ENCODE results near the gene CYP2J2. TPM values are rescaled to one million over a fixed set of nuclear protein-coding genes. Genes with fewer than 3 reads are reported as not detected.
"Not testable (repeated sequence)": the region's sequence is repeated elsewhere in the genome, so short reads cannot be mapped to it uniquely, and the experiment has no call there.

The CYP2J2 gene
- total and polyA plus RNA-seq, 2 donors (not counting 1 experiment from before 2014, with no cell fraction given), result 0.34 to 0.91 TPM

GRCh38 chr1:59924653-59925052 lies 1.9 kb downstream of the CYP2J2 start:
- no peak overlapping the region for H3K27ac Mint-ChIP-seq
- Histone ChIP-seq H3K4me2 (replicated peaks; ENCODE audit: low read depth, low read length, poor library complexity, severe bottlenecking) (no peak overlapping the region), H3K9me3 (ENCODE audit: control extremely low read depth in 1 of 3, control insufficient read depth in 2 of 3, insufficient read depth in 1 of 3, low read length in 2 of 3) (peaks cover 0 to 4% (median 1%) of the 10 kb centered on the region in 3 donors), H3K4me1 (ENCODE audit: control insufficient read depth in 2 of 2, insufficient read depth in 2 of 2, low read length in 2 of 2) (peaks cover 10% of the 10 kb centered on the region in 2 donors), H3K27me3 (replicated peaks in 1 of 4; ENCODE audit: control extremely low read depth in 1 of 4, control insufficient read depth in 3 of 4, insufficient read depth in 4 of 4, low read length in 3 of 4) (peaks cover 0 to 15% (median 3%) of the 10 kb centered on the region in 4 experiments), H3K9ac (ENCODE audit: low read length) (no peak overlapping the region), H3K79me2 (ENCODE audit: control insufficient read depth, insufficient read depth, low read length) (no peaks in the 10 kb centered on the region), H4K20me1 (ENCODE audit: control insufficient read depth, insufficient read depth, low read length, poor library complexity, severe bottlenecking) (no peaks in the 10 kb centered on the region), H2AFZ (ENCODE audit: insufficient read depth, low read depth, low read length, poor library complexity, severe bottlenecking) (no peak overlapping the region), H3K27ac (ENCODE audit: low read length in 2 of 2) (no peak overlapping the region), H3K36me3 (replicated peaks in 1 of 2; ENCODE audit: control extremely low read depth in 1 of 2, control insufficient read depth in 1 of 2, extremely low read depth in 1 of 2, insufficient read depth in 2 of 2, low read length in 1 of 2) (no peaks in the 10 kb centered on the region), H3K4me3 (ENCODE audit: control extremely low read depth in 1 of 5, extremely low read depth in 1 of 5, insufficient read depth in 1 of 5, low read depth in 2 of 5, low read length in 4 of 5) (no peak overlapping the region)
- POLR2A ChIA-PET, result no interaction called here
- no peaks in the 10 kb centered on the region for H3K9me3 Mint-ChIP-seq (ENCODE audit: insufficient read depth)
- no peak for TF ChIP-seq EZH2 (IDR thresholded peaks at IDR 0.05; ENCODE audit: borderline replicate concordance, insufficient read depth, low read depth, low read length, poor library complexity, severe bottlenecking)
- TF ChIP-seq CTCF (IDR thresholded peaks at IDR 0.05), result no peak
- ATAC-seq (ENCODE audit: low read depth) (no peak), DNase-seq (no peak)
- peaks cover 34% of the 10 kb centered on the region for H3K27me3 Mint-ChIP-seq
- H3K4me1 Mint-ChIP-seq, result peaks cover 17% of the 10 kb centered on the region
- CTCF ChIA-PET, result no interaction called here
- no peak overlapping the region for H3K4me3 Mint-ChIP-seq
- intact Hi-C loops (cut with micrococcal nuclease), result no loop called here

DNA sequence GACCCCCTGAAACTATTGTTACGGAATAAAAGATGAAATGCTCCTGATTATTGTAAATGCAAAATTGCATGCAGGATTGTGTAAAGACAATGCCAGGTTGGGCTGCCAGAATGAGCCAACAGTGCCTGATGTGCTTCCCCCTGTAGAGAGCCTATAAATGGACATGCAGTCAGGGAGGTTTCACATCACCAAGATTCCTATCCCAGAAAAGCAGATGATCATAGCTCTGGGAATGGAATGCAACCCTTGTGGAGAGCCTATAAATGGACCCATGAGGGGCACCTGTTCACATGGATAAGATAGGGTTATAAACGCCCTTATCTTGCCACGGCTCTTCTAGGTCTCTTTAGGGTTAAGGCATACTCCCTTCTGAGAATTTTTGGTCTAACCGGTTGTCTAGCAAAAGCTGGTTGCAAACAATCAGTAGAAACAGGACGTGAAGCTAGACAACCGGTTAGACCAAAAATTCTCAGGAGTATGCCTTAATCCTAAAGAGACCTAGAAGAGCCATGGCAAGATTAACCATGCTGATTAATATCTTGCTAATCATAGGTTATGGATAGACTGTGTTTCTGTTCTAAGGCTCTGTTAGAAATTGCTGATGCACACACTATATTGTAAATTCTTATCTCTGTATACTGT lies 5.2 kb downstream of the CYP2J2 start:
- Mint-ChIP-seq H3K4me1 (peaks cover 11% of the 10 kb centered on the region), H3K27me3 (peaks cover 18% of the 10 kb centered on the region)
- H3K27me3 ChIP-seq (replicated peaks in 1 of 4; ENCODE audit: control extremely low read depth in 1 of 4, control insufficient read depth in 3 of 4, insufficient read depth in 4 of 4, low read length in 3 of 4); H3K4me2 ChIP-seq (replicated peaks; ENCODE audit: low read depth, low read length, poor library complexity, severe bottlenecking); POLR2A ChIA-PET; H3K27ac Mint-ChIP-seq; intact Hi-C loops (cut with micrococcal nuclease); H3K36me3 ChIP-seq (replicated peaks in 1 of 2; ENCODE audit: control extremely low read depth in 1 of 2, control insufficient read depth in 1 of 2, extremely low read depth in 1 of 2, insufficient read depth in 2 of 2, low read length in 1 of 2); H3K79me2 ChIP-seq (ENCODE audit: control insufficient read depth, insufficient read depth, low read length); DNase-seq; H3K4me1 ChIP-seq (ENCODE audit: control insufficient read depth in 2 of 2, insufficient read depth in 2 of 2, low read length in 2 of 2); ATAC-seq (ENCODE audit: low read depth); H3K27ac ChIP-seq (ENCODE audit: low read length in 2 of 2); H4K20me1 ChIP-seq (ENCODE audit: control insufficient read depth, insufficient read depth, low read length, poor library complexity, severe bottlenecking); H3K9ac ChIP-seq (ENCODE audit: low read length); H3K9me3 Mint-ChIP-seq (ENCODE audit: insufficient read depth); H3K9me3 ChIP-seq (ENCODE audit: control extremely low read depth in 1 of 3, control insufficient read depth in 2 of 3, insufficient read depth in 1 of 3, low read length in 2 of 3); H2AFZ ChIP-seq (ENCODE audit: insufficient read depth, low read depth, low read length, poor library complexity, severe bottlenecking); H3K4me3 ChIP-seq (ENCODE audit: control extremely low read depth in 1 of 5, extremely low read depth in 1 of 5, insufficient read depth in 1 of 5, low read depth in 2 of 5, low read length in 4 of 5); CTCF ChIA-PET; H3K4me3 Mint-ChIP-seq: not testable (repeated sequence)
- WGBS (ENCODE audit: insufficient coverage), result 80% methylated on average over 5 of the region's 6 CpGs
